ENCODE measurements around the gene PCDHGA1.
"Not testable (repeated sequence)": the region's sequence is repeated elsewhere in the genome, so short reads cannot be mapped to it uniquely, and the experiment has no call there.

The PCDHGA1 gene

GRCh38 chr5:141366016-141366896, 35.9 kb downstream of the PCDHGA1 start:
- WGBS, 2 experiments (ENCODE audit: insufficient coverage in 2 of 2) = 95 to 96% methylated on average over 44 to 45 of the region's 46 CpGs
- Histone ChIP-seq H3K4me3 (ENCODE audit: extremely low read depth, insufficient read depth, low read length, poor library complexity, severe bottlenecking) (no peak overlapping the region), H3K27ac (ENCODE audit: low read depth, low read length, severe bottlenecking) (no peak overlapping the region), H3K4me1 (ENCODE audit: control insufficient read depth, insufficient read depth, low read length, poor library complexity, severe bottlenecking) (no peaks in the 10 kb centered on the region), H3K36me3 (ENCODE audit: control insufficient read depth, insufficient read depth, low read length) (peaks cover 3% of the 10 kb centered on the region), H3K9me3 (ENCODE audit: control insufficient read depth, low read length) (peaks cover 32% of the 10 kb centered on the region)

GRCh38 chr5:141369994-141370848, 39.9 kb downstream of the PCDHGA1 start, which contains the start of gene PCDHGB3:
Gene PCDHGB3, plus strand, starts transcription at chr5:141370242. Its CDS starts 153 bp downstream, at chr5:141370395.
- WGBS, 2 experiments (ENCODE audit: insufficient coverage in 2 of 2) = 94% methylated on average over 31 to 32 of the region's 32 CpGs
- peaks cover 28% of the 10 kb centered on the region for H3K9me3 ChIP-seq (ENCODE audit: control insufficient read depth, low read length)

GRCh38 chr5:141371572-141372475, 41.5 kb downstream of the PCDHGA1 start:
- Histone ChIP-seq H3K4me3 (ENCODE audit: extremely low read depth, insufficient read depth, low read length, poor library complexity, severe bottlenecking) (no peak overlapping the region), H3K4me1 (ENCODE audit: control insufficient read depth, insufficient read depth, low read length, poor library complexity, severe bottlenecking) (no peaks in the 10 kb centered on the region), H3K27ac (ENCODE audit: low read depth, low read length, severe bottlenecking) (no peak overlapping the region), H3K9me3 (ENCODE audit: control insufficient read depth, low read length) (peaks cover 16% of the 10 kb centered on the region), H3K36me3 (ENCODE audit: control insufficient read depth, insufficient read depth, low read length) (no peaks in the 10 kb centered on the region)
- WGBS, 2 experiments (ENCODE audit: insufficient coverage in 2 of 2) = 96% methylated on average over 66 of the region's 69 CpGs

More at GRCh38 chr5:141369994-141370848, 39.9 kb downstream of the PCDHGA1 start, which contains the start of gene PCDHGB3:
- Histone ChIP-seq H3K4me1 (ENCODE audit: control insufficient read depth, insufficient read depth, low read length, poor library complexity, severe bottlenecking) (no peaks in the 10 kb centered on the region), H3K4me3 (ENCODE audit: extremely low read depth, insufficient read depth, low read length, poor library complexity, severe bottlenecking) (no peak within 1 kb of the TSS), H3K36me3 (ENCODE audit: control insufficient read depth, insufficient read depth, low read length) (no peaks in the 10 kb centered on the region), H3K27ac (ENCODE audit: low read depth, low read length, severe bottlenecking) (no peak within 1 kb of the TSS)

GRCh38 chr5:141373673-141374317, 43.5 kb downstream of the PCDHGA1 start, which contains the start of gene PCDHGA6:
Gene PCDHGA6, plus strand, starts transcription at chr5:141373891. Its CDS starts 193 bp downstream, at chr5:141374084.
- Histone ChIP-seq H3K36me3 (ENCODE audit: control insufficient read depth, insufficient read depth, low read length) (no peaks in the 10 kb centered on the region), H3K4me1 (ENCODE audit: control insufficient read depth, insufficient read depth, low read length, poor library complexity, severe bottlenecking) (no peaks in the 10 kb centered on the region), H3K27ac (ENCODE audit: low read depth, low read length, severe bottlenecking) (no peak within 1 kb of the TSS), H3K9me3 (ENCODE audit: control insufficient read depth, low read length) (peaks cover 16% of the 10 kb centered on the region), H3K4me3 (ENCODE audit: extremely low read depth, insufficient read depth, low read length, poor library complexity, severe bottlenecking) (no peak within 1 kb of the TSS)
- 93% methylated on average over 26 to 27 of the region's 27 CpGs for WGBS, 2 experiments (ENCODE audit: insufficient coverage in 2 of 2)

- H3K4me3 ChIP-seq (ENCODE audit: extremely low read depth, insufficient read depth, low read length, poor library complexity, severe bottlenecking) = no peak overlapping the region
- 84 to 94% methylated on average over 14 of the region's 14 CpGs for WGBS, 2 experiments (ENCODE audit: insufficient coverage in 2 of 2)
- H3K4me1 ChIP-seq (ENCODE audit: control insufficient read depth, insufficient read depth, low read length, poor library complexity, severe bottlenecking) = no peaks in the 10 kb centered on the region
- H3K36me3 ChIP-seq (ENCODE audit: control insufficient read depth, insufficient read depth, low read length) = no peaks in the 10 kb centered on the region
- no peak overlapping the region for H3K27ac ChIP-seq (ENCODE audit: low read depth, low read length, severe bottlenecking)
- peaks cover 16% of the 10 kb centered on the region for H3K9me3 ChIP-seq (ENCODE audit: control insufficient read depth, low read length)
These were observed 44.3 kb downstream of the PCDHGA1 start for GRCh38 chr5:141374627-141375026.

- not testable (repeated sequence) for H3K27ac ChIP-seq (ENCODE audit: low read depth, low read length, severe bottlenecking); H3K4me3 ChIP-seq (ENCODE audit: extremely low read depth, insufficient read depth, low read length, poor library complexity, severe bottlenecking); H3K36me3 ChIP-seq (ENCODE audit: control insufficient read depth, insufficient read depth, low read length); H3K4me1 ChIP-seq (ENCODE audit: control insufficient read depth, insufficient read depth, low read length, poor library complexity, severe bottlenecking)
- 94 to 95% methylated on average over 21 to 30 of the region's 48 CpGs for WGBS, 2 experiments (ENCODE audit: insufficient coverage in 2 of 2)
- H3K9me3 ChIP-seq (ENCODE audit: control insufficient read depth, low read length) = peaks cover 16% of the 10 kb centered on the region
These were observed 45.3 kb downstream of the PCDHGA1 start for GRCh38 chr5:141375444-141376155.

GRCh38 chr5:141382469-141383294, 52.4 kb downstream of the PCDHGA1 start, which contains the start of gene PCDHGA7:
Gene PCDHGA7, plus strand, starts transcription at chr5:141382742. Its CDS starts 158 bp downstream, at chr5:141382900.
- H3K9me3 ChIP-seq (ENCODE audit: control insufficient read depth, low read length) = peaks cover 19% of the 10 kb centered on the region
- H3K4me1 ChIP-seq (ENCODE audit: control insufficient read depth, insufficient read depth, low read length, poor library complexity, severe bottlenecking) = no peaks in the 10 kb centered on the region
- 94 to 96% methylated on average over 35 to 36 of the region's 37 CpGs for WGBS, 2 experiments (ENCODE audit: insufficient coverage in 2 of 2)
- H3K4me3 ChIP-seq (ENCODE audit: extremely low read depth, insufficient read depth, low read length, poor library complexity, severe bottlenecking) = no peak within 1 kb of the TSS
- H3K36me3 ChIP-seq (ENCODE audit: control insufficient read depth, insufficient read depth, low read length) = no peaks in the 10 kb centered on the region
- H3K27ac ChIP-seq (ENCODE audit: low read depth, low read length, severe bottlenecking) = no peak within 1 kb of the TSS

GRCh38 chr5:141383345-141383744, 53.0 kb downstream of the PCDHGA1 start:
- Histone ChIP-seq H3K9me3 (ENCODE audit: control insufficient read depth, low read length) (peaks cover 20% of the 10 kb centered on the region), H3K36me3 (ENCODE audit: control insufficient read depth, insufficient read depth, low read length) (no peaks in the 10 kb centered on the region), H3K4me3 (ENCODE audit: extremely low read depth, insufficient read depth, low read length, poor library complexity, severe bottlenecking) (no peak overlapping the region), H3K27ac (ENCODE audit: low read depth, low read length, severe bottlenecking) (no peak overlapping the region), H3K4me1 (ENCODE audit: control insufficient read depth, insufficient read depth, low read length, poor library complexity, severe bottlenecking) (no peaks in the 10 kb centered on the region)
- 95 to 98% methylated on average over 14 to 20 of the region's 21 CpGs for WGBS, 2 experiments (ENCODE audit: insufficient coverage in 2 of 2)
